PFSK-1 (cell line): ENCODE data around the gene DNAH5.

ENCODE experiments used
- FOXP2 ChIP-seq: optimal IDR thresholded peaks from 2 replicates; pipeline ENCODE3; 2011; ENCODE audit warnings: borderline replicate concordance, control low read depth, inconsistent platforms; ENCODE audit not compliant: insufficient read depth; ENCODE audit errors: extremely low read length, extremely low read depth
- POLR2AphosphoS5 ChIP-seq: IDR thresholded peaks from 2 replicates; pipeline ENCODE4 v1.6.1; 2012; ENCODE audit warnings: low read depth, mild to moderate bottlenecking, control low read depth, low read length, moderate library complexity
- SIN3A ChIP-seq: IDR thresholded peaks from 2 replicates; pipeline ENCODE4 v1.6.1; 2012; ENCODE audit warnings: mild to moderate bottlenecking, low read length, moderate library complexity, borderline replicate concordance; ENCODE audit not compliant: insufficient read depth
- TAF1 ChIP-seq: IDR thresholded peaks from 2 replicates; pipeline ENCODE4 v1.6.1; 2012; ENCODE audit warnings: low read length, control low read depth, borderline replicate concordance; ENCODE audit not compliant: insufficient read depth
- TF ChIP-seq, protein P1 (sequence below), 2 experiments: IDR thresholded peaks; 2 replicates each; pipeline versions ENCODE4 v1.6.1 to v1.8.0; 2011 to 2012; ENCODE audit warnings: low read depth in 2 of 2, low read length in 2 of 2, control low read depth in 1 of 2, inconsistent platforms in 1 of 2, mild to moderate bottlenecking in 1 of 2, moderate library complexity in 1 of 2; ENCODE audit not compliant: insufficient read depth in 1 of 2

DNA sequence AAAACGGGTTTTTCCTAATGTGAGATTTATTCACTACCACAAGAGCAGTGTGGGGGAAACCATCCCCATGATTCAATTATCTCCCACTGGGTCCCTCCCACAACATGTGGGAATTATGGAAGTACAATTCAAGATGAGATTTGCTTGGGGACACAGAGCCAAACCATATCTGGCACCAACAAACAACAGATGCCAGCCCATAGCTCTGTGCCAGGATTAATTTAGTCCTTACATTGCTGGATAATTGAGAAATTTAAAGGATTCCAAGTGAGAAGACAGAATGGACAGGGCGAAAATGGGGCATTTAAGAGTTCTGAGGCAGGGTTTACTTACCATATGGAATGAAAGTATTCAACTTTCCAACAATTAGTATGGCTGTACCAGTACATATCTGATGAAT, 30.8 kb upstream of the DNAH5 start:
- TF ChIP-seq POLR2AphosphoS5 (no peak), SIN3A (no peak), TAF1 (no peak), FOXP2 (no peak)
- TF ChIP-seq, protein P1, sequence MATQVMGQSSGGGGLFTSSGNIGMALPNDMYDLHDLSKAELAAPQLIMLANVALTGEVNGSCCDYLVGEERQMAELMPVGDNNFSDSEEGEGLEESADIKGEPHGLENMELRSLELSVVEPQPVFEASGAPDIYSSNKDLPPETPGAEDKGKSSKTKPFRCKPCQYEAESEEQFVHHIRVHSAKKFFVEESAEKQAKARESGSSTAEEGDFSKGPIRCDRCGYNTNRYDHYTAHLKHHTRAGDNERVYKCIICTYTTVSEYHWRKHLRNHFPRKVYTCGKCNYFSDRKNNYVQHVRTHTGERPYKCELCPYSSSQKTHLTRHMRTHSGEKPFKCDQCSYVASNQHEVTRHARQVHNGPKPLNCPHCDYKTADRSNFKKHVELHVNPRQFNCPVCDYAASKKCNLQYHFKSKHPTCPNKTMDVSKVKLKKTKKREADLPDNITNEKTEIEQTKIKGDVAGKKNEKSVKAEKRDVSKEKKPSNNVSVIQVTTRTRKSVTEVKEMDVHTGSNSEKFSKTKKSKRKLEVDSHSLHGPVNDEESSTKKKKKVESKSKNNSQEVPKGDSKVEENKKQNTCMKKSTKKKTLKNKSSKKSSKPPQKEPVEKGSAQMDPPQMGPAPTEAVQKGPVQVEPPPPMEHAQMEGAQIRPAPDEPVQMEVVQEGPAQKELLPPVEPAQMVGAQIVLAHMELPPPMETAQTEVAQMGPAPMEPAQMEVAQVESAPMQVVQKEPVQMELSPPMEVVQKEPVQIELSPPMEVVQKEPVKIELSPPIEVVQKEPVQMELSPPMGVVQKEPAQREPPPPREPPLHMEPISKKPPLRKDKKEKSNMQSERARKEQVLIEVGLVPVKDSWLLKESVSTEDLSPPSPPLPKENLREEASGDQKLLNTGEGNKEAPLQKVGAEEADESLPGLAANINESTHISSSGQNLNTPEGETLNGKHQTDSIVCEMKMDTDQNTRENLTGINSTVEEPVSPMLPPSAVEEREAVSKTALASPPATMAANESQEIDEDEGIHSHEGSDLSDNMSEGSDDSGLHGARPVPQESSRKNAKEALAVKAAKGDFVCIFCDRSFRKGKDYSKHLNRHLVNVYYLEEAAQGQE (IDR thresholded peaks at IDR 0.05; ENCODE audit: insufficient read depth in 1 of 2, low read depth in 2 of 2, low read length in 2 of 2) = no peak
